HEK293 (cell line): ENCODE results near the gene PCCA.

ENCODE experiments used
- CTCF ChIA-PET: fragments of 350-600 bp; formaldehyde crosslinking; extraction: SDS; loops from one replicate; lab custom pipeline; 2021; ENCODE audit warnings: antibody characterized with exemption; lab: Yijun Ruan, JAX
- POLR2A ChIA-PET: fragments of 300-600 bp; formaldehyde crosslinking; extraction: SDS; loops from one replicate; lab custom pipeline; 2020; ENCODE audit warnings: antibody characterized with exemption, inconsistent platforms; lab: Yijun Ruan, JAX
- H3K27ac ChIP-seq: fragments of 200-500 bp; sonication (Bioruptor generic); 2 replicates; pipeline ENCODE4 v1.5.1; 2014; ENCODE audit warnings: low read depth, low read length, control low read depth, inconsistent platforms; ENCODE audit errors: extremely low read depth
- H3K36me3 ChIP-seq, 2 experiments: fragments of 200-500 bp in 1 of 2; sonication (Bioruptor generic) in 1 of 2; 1 replicate in 1 of 2; 2 replicates in 1 of 2; pipeline ENCODE4 v1.5.1; 2014 to 2017; ENCODE audit warnings: inconsistent platforms in 2 of 2, low read length in 2 of 2; ENCODE audit not compliant: control insufficient read depth in 2 of 2, insufficient read depth in 1 of 2
- H3K4me1 ChIP-seq: fragments of 200-500 bp; sonication (Bioruptor generic); 2 replicates; pipeline ENCODE4 v1.5.1; 2014; ENCODE audit warnings: mild to moderate bottlenecking, low read length, inconsistent platforms; ENCODE audit not compliant: control insufficient read depth, insufficient read depth
- H3K4me3 ChIP-seq: 2 replicates; pipeline ENCODE4 v1.5.1; 2011; ENCODE audit warnings: low read depth, mild to moderate bottlenecking, control low read depth, low read length, moderate library complexity
- H3K9me3 ChIP-seq: fragments of 200-500 bp; sonication (Bioruptor generic); 2 replicates; pipeline ENCODE4 v1.5.1; 2014; ENCODE audit warnings: low read depth, low read length, inconsistent platforms; ENCODE audit not compliant: control insufficient read depth, insufficient read depth
- BCL11A ChIP-seq: fragments of 450-650 bp; formaldehyde crosslinking; IDR thresholded peaks from 2 replicates; pipeline ENCODE4 v1.5.1; 2016; ENCODE audit warnings: low read depth, missing biosample characterization, missing genetic modification characterization
- GLIS2 ChIP-seq: fragments of 450-650 bp; formaldehyde crosslinking; IDR thresholded peaks from 2 replicates; pipeline ENCODE4 v1.5.1; 2016; ENCODE audit warnings: missing biosample characterization, missing genetic modification characterization
- MEIS1 ChIP-seq: sonication (generic); formaldehyde crosslinking; IDR thresholded peaks from 2 replicates; pipeline ENCODE4 v1.8.1; 2022; ENCODE audit warnings: missing genetic modification reagents, mild to moderate bottlenecking, borderline replicate concordance
- PRDM1 ChIP-seq: fragments of 450-650 bp; formaldehyde crosslinking; IDR thresholded peaks from 2 replicates; pipeline ENCODE4; 2016; ENCODE audit warnings: missing biosample characterization, missing genetic modification characterization
- RBAK ChIP-seq: fragments of 450-650 bp; formaldehyde crosslinking; IDR thresholded peaks from 2 replicates; pipeline ENCODE4 v1.5.1; 2016; ENCODE audit warnings: missing biosample characterization, missing genetic modification characterization
- SCRT1 ChIP-seq: fragments of 450-650 bp; formaldehyde crosslinking; IDR thresholded peaks from 2 replicates; pipeline ENCODE4 v1.5.1; 2016; ENCODE audit warnings: missing biosample characterization, missing genetic modification characterization, borderline replicate concordance
- SCRT2 ChIP-seq: fragments of 450-650 bp; formaldehyde crosslinking; IDR thresholded peaks from 2 replicates; pipeline ENCODE4 v1.5.1; 2016; ENCODE audit warnings: missing biosample characterization, missing genetic modification characterization
- ZBTB26 ChIP-seq: fragments of 450-650 bp; formaldehyde crosslinking; optimal IDR thresholded peaks from 2 replicates; pipeline ENCODE3; 2016; ENCODE audit warnings: missing biosample characterization, mild to moderate bottlenecking, missing genetic modification characterization
- ZBTB6 ChIP-seq: fragments of 450-650 bp; formaldehyde crosslinking; IDR thresholded peaks from 2 replicates; pipeline ENCODE4 v1.5.1; 2017; ENCODE audit warnings: missing biosample characterization, missing genetic modification characterization
- ZIC2 ChIP-seq: fragments of 450-650 bp; formaldehyde crosslinking; IDR thresholded peaks from 2 replicates; pipeline ENCODE4 v1.5.1; 2016; ENCODE audit warnings: missing biosample characterization, missing genetic modification characterization
- ZNF221 ChIP-seq: fragments of 450-650 bp; formaldehyde crosslinking; IDR thresholded peaks from 2 replicates; pipeline ENCODE4 v1.5.1; 2017; ENCODE audit warnings: missing biosample characterization, missing genetic modification characterization, borderline replicate concordance
- ZNF335 ChIP-seq: fragments of 450-650 bp; formaldehyde crosslinking; conservative IDR thresholded peaks from 2 replicates; pipeline ENCODE4 v1.5.1; 2016; ENCODE audit warnings: missing biosample characterization, missing genetic modification characterization
- ZNF513 ChIP-seq: fragments of 450-650 bp; IDR thresholded peaks from 2 replicates; pipeline ENCODE4 v1.5.1; 2018; ENCODE audit warnings: missing biosample characterization, missing genetic modification characterization
- ZNF530 ChIP-seq: fragments of 450-650 bp; formaldehyde crosslinking; IDR thresholded peaks from 2 replicates; pipeline ENCODE4 v1.5.1; 2016; ENCODE audit warnings: low read depth, missing biosample characterization, missing genetic modification characterization
- ZNF555 ChIP-seq: fragments of 450-650 bp; formaldehyde crosslinking; conservative IDR thresholded peaks from 2 replicates; pipeline ENCODE4 v1.5.1; 2017; ENCODE audit warnings: missing biosample characterization, mild to moderate bottlenecking, missing genetic modification characterization, inconsistent platforms
- ZNF596 ChIP-seq: fragments of 450-650 bp; IDR thresholded peaks from 2 replicates; pipeline ENCODE4 v1.5.0; 2018; ENCODE audit warnings: missing biosample characterization, mild to moderate bottlenecking, missing genetic modification characterization, moderate library complexity
- ZNF623 ChIP-seq: fragments of 450-650 bp; formaldehyde crosslinking; IDR thresholded peaks from 2 replicates; pipeline ENCODE4 v1.5.1; 2016; ENCODE audit warnings: missing biosample characterization, missing genetic modification characterization
- ZNF768 ChIP-seq: fragments of 450-650 bp; formaldehyde crosslinking; IDR thresholded peaks from 2 replicates; pipeline ENCODE4 v1.5.1; 2018; ENCODE audit warnings: missing biosample characterization, mild to moderate bottlenecking, missing genetic modification characterization
- ZNF791 ChIP-seq: fragments of 450-650 bp; formaldehyde crosslinking; IDR thresholded peaks from 2 replicates; pipeline ENCODE4 v1.5.1; 2016; ENCODE audit warnings: missing biosample characterization, missing genetic modification characterization
- ZSCAN23 ChIP-seq: fragments of 450-650 bp; formaldehyde crosslinking; IDR thresholded peaks from 2 replicates; pipeline ENCODE4 v1.5.1; 2016; ENCODE audit warnings: missing biosample characterization, missing genetic modification characterization
- TF ChIP-seq, protein P1 (sequence below): IDR thresholded peaks from 2 replicates; pipeline ENCODE4 v1.6.1; 2011; ENCODE audit warnings: mild to moderate bottlenecking, low read depth, low read length, borderline replicate concordance
- TF ChIP-seq, protein P2 (sequence below): fragments of 450-650 bp; formaldehyde crosslinking; IDR thresholded peaks from 2 replicates; pipeline ENCODE4 v1.5.1; 2016; ENCODE audit warnings: missing biosample characterization, missing genetic modification characterization

Gene PCCA

DNA sequence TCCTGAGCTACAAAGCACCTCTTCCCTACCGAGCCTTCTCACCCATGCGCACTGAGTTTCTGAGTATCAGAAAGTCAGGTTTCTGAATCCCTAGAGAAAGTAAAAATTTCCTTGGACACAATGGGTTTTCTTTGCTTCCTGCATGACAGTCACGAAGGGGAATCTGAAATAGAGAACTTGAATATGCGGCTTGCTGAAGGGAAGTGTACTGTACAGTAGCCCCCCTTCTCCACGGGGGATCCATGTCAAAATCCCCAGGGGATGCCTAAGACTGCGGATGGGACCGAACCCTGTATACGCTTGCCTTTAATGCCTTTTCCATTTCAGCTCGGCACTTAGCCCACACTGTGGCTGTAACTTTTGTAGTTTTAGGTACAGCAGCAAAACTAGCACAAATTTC, 391.8 kb downstream of the PCCA start:
- Histone ChIP-seq H3K4me1 (peaks cover 2% of the 10 kb centered on the region; the same call in 1 of the 2 replicates), H3K36me3 (no peaks in the 10 kb centered on the region), H3K4me3 (no peak overlapping the region), H3K27ac (no peak overlapping the region), H3K9me3 (no peaks in the 10 kb centered on the region)
- POLR2A ChIA-PET = no interaction called here
- CTCF ChIA-PET = no interaction called here
- TF ChIP-seq ZNF623 (no peak), ZIC2 (tag by site-specific recombination) (no peak), SCRT2 (tag by site-specific recombination) (no peak), ZNF791 (tag by site-specific recombination) (no peak), MEIS1 (CRISPR knock-in tag) (no peak), ZNF335 (tag by site-specific recombination) (no peak)
- TF ChIP-seq, protein P1, sequence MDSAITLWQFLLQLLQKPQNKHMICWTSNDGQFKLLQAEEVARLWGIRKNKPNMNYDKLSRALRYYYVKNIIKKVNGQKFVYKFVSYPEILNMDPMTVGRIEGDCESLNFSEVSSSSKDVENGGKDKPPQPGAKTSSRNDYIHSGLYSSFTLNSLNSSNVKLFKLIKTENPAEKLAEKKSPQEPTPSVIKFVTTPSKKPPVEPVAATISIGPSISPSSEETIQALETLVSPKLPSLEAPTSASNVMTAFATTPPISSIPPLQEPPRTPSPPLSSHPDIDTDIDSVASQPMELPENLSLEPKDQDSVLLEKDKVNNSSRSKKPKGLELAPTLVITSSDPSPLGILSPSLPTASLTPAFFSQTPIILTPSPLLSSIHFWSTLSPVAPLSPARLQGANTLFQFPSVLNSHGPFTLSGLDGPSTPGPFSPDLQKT = no peak

GRCh38 chr13:100483139-100483538, 394.2 kb downstream of the PCCA start:
- ChIA-PET CTCF (interaction anchor here (1.4 kb wide), 1 partner anchor 32 kb away, joined by 4 read pairs; no protein-coding TSS in a partner anchor), POLR2A (no interaction called here)
- no peak overlapping the region for H3K4me3 ChIP-seq
- H3K9me3 ChIP-seq = no peaks in the 10 kb centered on the region
- no peaks in the 10 kb centered on the region for H3K36me3 ChIP-seq
- H3K4me1 ChIP-seq = no peaks in the 10 kb centered on the region
- H3K27ac ChIP-seq = no peak overlapping the region
- no peak for TF ChIP-seq BCL11A (tag by site-specific recombination)
- TF ChIP-seq ZNF530 (tag by site-specific recombination) = no peak
- no peak for TF ChIP-seq RBAK (tag by site-specific recombination)

- POLR2A ChIA-PET = no interaction called here
- H3K9me3 ChIP-seq = no peaks in the 10 kb centered on the region
- no peaks in the 10 kb centered on the region for H3K36me3 ChIP-seq
- no peak for TF ChIP-seq ZNF555 (tag by site-specific recombination)
- no peak for TF ChIP-seq GLIS2 (tag by site-specific recombination)
- TF ChIP-seq ZNF513 (tag by site-specific recombination) = no peak
- no peak for TF ChIP-seq ZNF596
- no peak for TF ChIP-seq ZNF768 (tag by site-specific recombination)
- TF ChIP-seq ZSCAN23 = no peak
- no peak for TF ChIP-seq ZBTB6 (tag by site-specific recombination)
- TF ChIP-seq, protein P2, sequence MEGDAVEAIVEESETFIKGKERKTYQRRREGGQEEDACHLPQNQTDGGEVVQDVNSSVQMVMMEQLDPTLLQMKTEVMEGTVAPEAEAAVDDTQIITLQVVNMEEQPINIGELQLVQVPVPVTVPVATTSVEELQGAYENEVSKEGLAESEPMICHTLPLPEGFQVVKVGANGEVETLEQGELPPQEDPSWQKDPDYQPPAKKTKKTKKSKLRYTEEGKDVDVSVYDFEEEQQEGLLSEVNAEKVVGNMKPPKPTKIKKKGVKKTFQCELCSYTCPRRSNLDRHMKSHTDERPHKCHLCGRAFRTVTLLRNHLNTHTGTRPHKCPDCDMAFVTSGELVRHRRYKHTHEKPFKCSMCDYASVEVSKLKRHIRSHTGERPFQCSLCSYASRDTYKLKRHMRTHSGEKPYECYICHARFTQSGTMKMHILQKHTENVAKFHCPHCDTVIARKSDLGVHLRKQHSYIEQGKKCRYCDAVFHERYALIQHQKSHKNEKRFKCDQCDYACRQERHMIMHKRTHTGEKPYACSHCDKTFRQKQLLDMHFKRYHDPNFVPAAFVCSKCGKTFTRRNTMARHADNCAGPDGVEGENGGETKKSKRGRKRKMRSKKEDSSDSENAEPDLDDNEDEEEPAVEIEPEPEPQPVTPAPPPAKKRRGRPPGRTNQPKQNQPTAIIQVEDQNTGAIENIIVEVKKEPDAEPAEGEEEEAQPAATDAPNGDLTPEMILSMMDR (tag by site-specific recombination) = no peak
- no peak for TF ChIP-seq ZBTB26
- TF ChIP-seq SCRT1 (tag by site-specific recombination) = no peak
- no peak for TF ChIP-seq PRDM1
- no peak for TF ChIP-seq ZNF221 (tag by site-specific recombination)
- no peak overlapping the region for H3K27ac ChIP-seq
- no peak overlapping the region for H3K4me3 ChIP-seq
- H3K4me1 ChIP-seq = no peaks in the 10 kb centered on the region
- CTCF ChIA-PET = interaction anchor here (0.6 to 1.4 kb wide), 2 partner anchors 31 to 90 kb away, joined by 4 read pairs; no protein-coding TSS in a partner anchor
Measured at GRCh38 chr13:100483841-100484381, 395.0 kb downstream of the PCCA start.
